Chondrocyte (in vitro differentiated cells): ENCODE results near the gene CAMKK1. TPM values are rescaled to one million over a fixed set of nuclear protein-coding genes. Genes with fewer than 3 reads are reported as not detected.

Experiments used
- DNase-seq: peaks from one replicate; pipeline ENCODE4 v3.0.0; 2021; ENCODE audit warnings: mixed read lengths, low spot score
- H3K27ac Mint-ChIP-seq: one replicate; pipeline ENCODE4 v1.8.0; 2021; ENCODE audit warnings: mild to moderate bottlenecking, moderate library complexity, mixed read lengths; ENCODE audit not compliant: unreplicated experiment
- H3K27me3 Mint-ChIP-seq: 2 replicates; pipeline ENCODE4 v1.8.0; 2021; ENCODE audit warnings: low read depth, mixed read lengths
- H3K36me3 Mint-ChIP-seq: 2 replicates; pipeline ENCODE4 v1.8.0; 2021; ENCODE audit warnings: low read depth, mixed read lengths
- H3K4me1 Mint-ChIP-seq: 2 replicates; pipeline ENCODE4 v1.8.0; 2021; ENCODE audit warnings: low read depth, mild to moderate bottlenecking, mixed read lengths
- H3K4me3 Mint-ChIP-seq: one replicate; pipeline ENCODE4 v1.8.0; 2021; ENCODE audit warnings: mild to moderate bottlenecking, moderate library complexity, mixed read lengths; ENCODE audit not compliant: unreplicated experiment
- H3K9me3 Mint-ChIP-seq: 2 replicates; pipeline ENCODE4 v1.8.0; 2021; ENCODE audit warnings: low read depth, mixed read lengths
- total RNA-seq: library from RNA; stranded (reverse); gene quantifications from 3 replicates; pipeline ENCODE4 v1.2.1, GENCODE V29; 2021
- TF ChIP-seq, protein P1 (sequence below): fragments of 200-600 bp; sonication (generic); IDR thresholded peaks from 2 replicates; pipeline ENCODE4 v1.5.0; 2021; ENCODE audit warnings: antibody characterized with exemption, mild to moderate bottlenecking, moderate library complexity

The CAMKK1 gene
- total RNA-seq, 1 donor from 2014 or later = 5.1 TPM

DNA sequence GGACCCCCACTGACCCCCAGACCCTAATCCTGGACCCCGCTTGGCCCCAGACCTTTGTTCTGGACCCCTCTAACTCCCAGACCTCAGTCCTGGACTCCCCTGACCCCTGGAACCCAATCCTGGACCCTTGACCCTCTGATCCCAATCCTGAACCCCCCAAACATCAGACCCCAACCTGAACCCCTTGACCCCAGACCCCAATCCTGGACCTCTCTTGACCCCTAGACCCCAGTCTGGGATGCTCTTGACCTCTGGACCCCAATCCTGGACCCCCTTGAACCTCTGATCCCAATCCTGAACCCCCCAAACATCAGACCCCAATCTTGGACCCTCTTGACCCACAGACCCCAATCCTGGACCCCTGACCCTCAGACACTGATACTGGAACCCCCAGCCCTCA is 36.9 kb upstream of the CAMKK1 start:
- no peak overlapping the region for H3K4me3 Mint-ChIP-seq
- peaks cover 6% of the 10 kb centered on the region for H3K27me3 Mint-ChIP-seq
- H3K9me3 Mint-ChIP-seq = no peaks in the 10 kb centered on the region
- TF ChIP-seq, protein P1, sequence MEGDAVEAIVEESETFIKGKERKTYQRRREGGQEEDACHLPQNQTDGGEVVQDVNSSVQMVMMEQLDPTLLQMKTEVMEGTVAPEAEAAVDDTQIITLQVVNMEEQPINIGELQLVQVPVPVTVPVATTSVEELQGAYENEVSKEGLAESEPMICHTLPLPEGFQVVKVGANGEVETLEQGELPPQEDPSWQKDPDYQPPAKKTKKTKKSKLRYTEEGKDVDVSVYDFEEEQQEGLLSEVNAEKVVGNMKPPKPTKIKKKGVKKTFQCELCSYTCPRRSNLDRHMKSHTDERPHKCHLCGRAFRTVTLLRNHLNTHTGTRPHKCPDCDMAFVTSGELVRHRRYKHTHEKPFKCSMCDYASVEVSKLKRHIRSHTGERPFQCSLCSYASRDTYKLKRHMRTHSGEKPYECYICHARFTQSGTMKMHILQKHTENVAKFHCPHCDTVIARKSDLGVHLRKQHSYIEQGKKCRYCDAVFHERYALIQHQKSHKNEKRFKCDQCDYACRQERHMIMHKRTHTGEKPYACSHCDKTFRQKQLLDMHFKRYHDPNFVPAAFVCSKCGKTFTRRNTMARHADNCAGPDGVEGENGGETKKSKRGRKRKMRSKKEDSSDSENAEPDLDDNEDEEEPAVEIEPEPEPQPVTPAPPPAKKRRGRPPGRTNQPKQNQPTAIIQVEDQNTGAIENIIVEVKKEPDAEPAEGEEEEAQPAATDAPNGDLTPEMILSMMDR = no peak
- H3K4me1 Mint-ChIP-seq = peaks cover 15% of the 10 kb centered on the region
- H3K36me3 Mint-ChIP-seq = no peaks in the 10 kb centered on the region
- H3K27ac Mint-ChIP-seq = no peak overlapping the region
- no peak for DNase-seq

GRCh38 chr17:3929181-3929580 is 36.3 kb upstream of the CAMKK1 start:
- no peaks in the 10 kb centered on the region for H3K36me3 Mint-ChIP-seq
- H3K27me3 Mint-ChIP-seq = peaks cover 6% of the 10 kb centered on the region
- no peak overlapping the region for H3K4me3 Mint-ChIP-seq
- H3K27ac Mint-ChIP-seq = no peak overlapping the region
- TF ChIP-seq, protein P1 = no peak
- peak; percentile 88 for DNase-seq
- H3K4me1 Mint-ChIP-seq = peaks cover 15% of the 10 kb centered on the region
- no peaks in the 10 kb centered on the region for H3K9me3 Mint-ChIP-seq

DNA sequence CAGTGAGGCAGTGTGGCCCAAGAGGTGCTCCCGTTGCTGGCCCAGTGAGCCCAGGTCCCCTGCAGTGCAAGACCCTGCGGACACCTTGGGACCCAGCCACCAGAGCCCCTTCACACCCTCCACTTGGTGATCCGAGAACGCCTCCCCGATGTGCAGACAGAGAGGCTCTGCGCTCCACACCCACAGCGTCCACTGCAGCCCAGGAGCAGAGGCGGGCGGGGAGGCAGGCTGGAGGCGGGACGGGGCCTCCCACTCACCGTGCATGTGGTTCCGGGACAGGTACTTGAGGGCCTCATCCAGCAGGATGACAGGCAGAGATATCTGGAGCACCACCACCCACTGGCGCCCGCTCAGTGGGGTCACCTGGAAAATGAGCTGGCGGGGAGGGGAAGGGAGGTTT is 35.6 kb upstream of the CAMKK1 start:
- Mint-ChIP-seq H3K4me3 (no peak overlapping the region), H3K36me3 (no peaks in the 10 kb centered on the region), H3K9me3 (no peaks in the 10 kb centered on the region), H3K27ac (no peak overlapping the region), H3K27me3 (peaks cover 8% of the 10 kb centered on the region), H3K4me1 (peaks cover 15% of the 10 kb centered on the region)
- DNase-seq = no peak
- TF ChIP-seq, protein P1 = no peak

DNA sequence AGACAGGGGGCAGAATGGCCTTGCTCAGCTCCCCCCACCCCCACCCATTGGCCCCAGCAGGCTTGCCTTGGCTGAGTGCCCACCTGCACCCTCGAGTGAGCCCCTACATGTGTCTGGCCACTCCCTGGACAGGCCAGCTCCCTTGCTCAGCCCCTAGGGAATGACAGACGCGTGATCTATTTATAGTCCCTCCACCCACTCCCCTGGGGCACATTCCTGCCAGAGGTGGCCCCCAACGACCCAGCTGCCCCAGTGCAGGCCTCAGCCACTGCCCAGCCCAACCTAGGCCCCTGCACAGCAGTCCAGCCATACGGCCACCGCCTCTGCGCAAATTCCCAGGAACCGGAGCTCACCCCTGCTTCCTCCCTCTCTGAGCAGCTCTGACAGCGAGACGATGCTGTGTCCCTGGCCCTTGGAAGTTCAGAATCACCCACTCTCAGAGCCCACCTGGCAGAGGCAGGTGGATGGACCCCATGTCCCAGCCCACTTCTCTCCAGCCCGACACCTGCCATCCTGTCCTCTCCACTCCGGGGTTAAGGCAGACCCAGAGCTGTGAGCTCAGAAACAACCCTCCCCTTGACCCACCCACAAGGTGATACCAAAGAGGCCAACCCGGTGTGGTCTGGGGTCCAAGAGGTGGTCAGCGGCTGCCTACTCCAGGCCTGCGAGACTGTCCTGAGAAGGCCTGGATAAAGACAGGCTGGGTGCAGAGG is 34.9 kb upstream of the CAMKK1 start:
- H3K9me3 Mint-ChIP-seq = no peaks in the 10 kb centered on the region
- H3K27ac Mint-ChIP-seq = no peak overlapping the region
- TF ChIP-seq, protein P1 = no peak
- peaks cover 8% of the 10 kb centered on the region for H3K27me3 Mint-ChIP-seq
- no peak for DNase-seq
- peaks cover 15% of the 10 kb centered on the region for H3K4me1 Mint-ChIP-seq
- no peak overlapping the region for H3K4me3 Mint-ChIP-seq
- H3K36me3 Mint-ChIP-seq = no peaks in the 10 kb centered on the region

DNA sequence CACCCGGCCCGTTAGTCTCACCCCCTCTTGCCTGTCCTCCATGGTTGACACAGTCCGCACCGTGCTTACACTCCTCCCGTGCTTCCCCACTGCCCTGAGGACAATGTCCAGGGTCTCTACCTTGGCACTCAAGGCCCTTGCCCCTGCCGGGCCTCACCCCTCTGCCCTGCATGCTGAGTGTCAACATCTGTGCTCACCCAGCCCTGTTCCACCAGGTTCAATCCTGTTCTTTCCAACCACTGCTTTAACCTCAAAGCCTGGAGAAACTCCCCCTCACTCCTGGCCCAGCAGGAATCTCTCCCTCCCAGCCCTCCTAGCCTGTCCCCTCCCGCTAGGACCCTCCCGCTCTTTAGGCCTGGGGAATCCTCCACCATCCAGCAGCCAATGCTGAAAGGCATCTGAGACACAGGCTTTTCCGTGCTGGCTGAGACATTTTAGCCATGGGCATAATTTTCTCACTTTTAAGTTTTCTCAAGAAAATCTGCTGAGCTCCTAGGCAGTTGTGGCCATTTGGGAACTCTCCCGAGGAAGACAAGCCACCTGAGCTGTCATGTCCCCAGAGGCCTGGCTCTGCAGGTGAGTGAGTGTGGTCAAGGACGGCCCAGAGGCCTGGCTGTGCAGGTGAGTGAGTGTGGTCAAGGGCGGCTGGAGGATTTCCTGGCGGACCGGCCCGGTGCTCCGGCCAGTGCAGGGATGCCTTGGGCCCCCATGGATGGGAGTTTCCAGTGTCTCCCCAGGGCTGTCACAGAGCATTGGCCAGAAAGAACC is 34.2 kb upstream of the CAMKK1 start:
- Mint-ChIP-seq H3K27ac (peak overlapping the region; percentile 80), H3K9me3 (no peaks in the 10 kb centered on the region), H3K27me3 (peaks cover 8% of the 10 kb centered on the region), H3K4me1 (peaks cover 16% of the 10 kb centered on the region), H3K4me3 (no peak overlapping the region), H3K36me3 (no peaks in the 10 kb centered on the region)
- DNase-seq = no peak
- TF ChIP-seq, protein P1 = no peak
